Stimulated activated CD4-positive, alpha-beta T cell treated with anti-CD3 and anti-CD28 coated beads, TNF-alpha, amount 100 ng/mL, for 1 hour (primary cell): ENCODE measurements around the gene RAB36.

ENCODE experiments used
- DNase-seq, 3 donors: peaks; one replicate each; pipeline ENCODE4 v3.0.0-alpha.2; 2020; ENCODE audit warnings: low read depth in 3 of 3, low spot score in 1 of 3

RAB36 gene

DNA sequence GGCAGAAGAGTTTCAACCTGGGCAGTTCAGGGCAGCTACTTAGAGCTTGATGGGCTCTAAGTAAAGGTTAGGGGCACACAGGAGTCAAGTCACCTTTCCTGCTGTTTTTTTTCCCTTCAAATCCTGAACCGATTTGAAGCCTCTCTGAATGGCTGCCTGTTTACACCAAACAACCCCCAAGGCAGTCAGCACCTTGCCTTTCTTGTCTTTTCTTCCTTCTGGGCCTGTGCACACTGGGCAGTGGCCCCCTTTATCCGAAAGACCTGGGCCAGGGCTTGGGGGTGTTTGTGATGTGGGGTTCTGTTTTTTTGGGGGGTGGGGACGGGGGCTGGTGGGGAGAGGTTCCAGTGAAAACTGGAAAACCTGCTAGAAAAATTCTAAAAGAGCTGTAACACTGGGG, 7.8 kb upstream of the RAB36 start:
- DNase-seq = no peak

DNA sequence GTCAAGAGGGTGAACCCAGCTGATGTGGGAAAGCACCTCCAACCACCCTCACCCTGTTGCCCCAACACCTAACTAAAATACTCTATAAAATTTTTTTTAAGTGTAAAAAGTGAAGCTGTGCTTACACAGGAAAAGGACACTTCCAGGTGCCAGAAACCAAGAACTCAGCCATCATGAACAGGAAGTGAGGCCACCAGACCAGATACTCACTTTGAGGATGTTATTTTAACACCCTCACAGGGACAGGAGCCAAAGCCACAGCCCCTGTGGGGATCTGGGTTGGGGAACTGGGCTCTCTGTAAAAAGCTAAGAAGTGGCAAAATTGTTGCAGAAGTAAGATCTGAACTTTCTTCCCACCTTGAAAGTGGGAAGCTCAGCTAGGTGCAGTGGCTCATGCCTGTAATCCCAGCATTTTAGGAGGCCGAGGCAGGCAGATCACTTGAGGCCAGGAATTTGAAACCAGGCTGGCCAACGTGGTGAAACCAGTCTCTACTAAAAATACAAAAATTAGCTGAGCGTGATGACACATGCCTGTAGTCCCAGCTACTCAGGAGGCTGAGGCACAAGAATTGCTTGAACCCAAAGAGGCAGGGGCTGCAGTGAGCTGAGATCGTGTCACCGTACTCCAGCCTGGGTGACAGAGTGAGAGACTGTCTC, 7.2 kb upstream of the RAB36 start:
- DNase-seq = peak in 1 of 3 donors; percentile 6

DNA sequence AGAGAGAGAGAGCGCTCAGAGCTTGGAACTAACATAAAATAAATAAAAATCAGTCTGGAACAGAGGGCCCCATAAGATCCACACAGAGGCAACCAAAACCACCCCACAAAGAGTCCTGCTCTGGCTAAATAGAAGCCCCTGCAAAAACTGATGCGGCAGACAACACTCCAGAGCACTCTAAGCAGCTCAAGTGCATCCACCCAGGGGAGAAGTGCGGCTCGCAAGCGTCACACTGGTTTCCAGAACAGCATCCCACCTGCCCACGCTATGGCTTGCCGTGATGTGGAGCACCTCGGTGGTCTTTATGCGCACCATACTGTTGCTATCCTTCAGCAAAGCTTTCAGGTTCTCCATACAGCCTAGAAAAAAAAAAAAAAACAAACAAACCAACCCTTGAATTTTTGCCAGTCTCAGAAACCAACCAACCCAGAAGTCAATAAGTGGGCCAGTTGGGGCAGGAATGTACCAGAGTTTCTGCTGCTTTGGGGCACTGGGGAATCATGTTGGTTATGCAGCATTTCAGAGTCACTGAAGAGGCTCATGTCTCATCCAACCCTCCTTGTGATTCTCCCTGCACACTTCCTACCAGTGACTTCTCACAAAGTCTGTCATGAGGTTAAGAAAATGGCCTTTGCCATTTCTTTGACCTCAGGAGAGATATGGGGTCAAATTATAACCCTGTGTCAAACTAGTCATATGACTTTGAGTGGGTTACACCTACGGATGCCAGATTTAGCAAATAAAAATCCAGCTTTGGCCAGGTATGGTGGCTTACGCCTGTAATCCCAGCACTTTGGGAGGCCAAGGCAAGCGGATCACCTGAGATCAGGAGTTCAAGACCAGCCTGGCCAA, 6.5 kb upstream of the RAB36 start:
- no peak for DNase-seq

DNA sequence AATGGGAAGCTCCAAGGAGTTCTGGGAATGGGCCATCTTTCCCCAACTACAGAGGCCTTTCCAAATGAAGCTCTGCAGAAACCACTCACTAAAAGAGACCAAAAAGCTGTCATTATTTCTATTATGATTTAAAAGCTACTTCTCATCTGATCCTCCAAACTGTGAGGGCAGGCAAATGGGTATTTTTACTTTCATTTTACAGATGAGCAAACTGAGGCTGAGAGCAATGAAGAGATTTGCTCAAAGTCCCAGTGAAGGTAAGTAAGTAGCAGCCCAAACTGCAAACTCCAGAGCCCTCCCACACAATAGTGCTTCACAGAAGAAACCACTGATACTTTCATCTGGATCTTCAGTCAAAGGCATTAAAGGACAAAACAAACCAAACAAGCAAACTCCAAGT, 4.9 kb upstream of the RAB36 start:
- no peak for DNase-seq

DNA sequence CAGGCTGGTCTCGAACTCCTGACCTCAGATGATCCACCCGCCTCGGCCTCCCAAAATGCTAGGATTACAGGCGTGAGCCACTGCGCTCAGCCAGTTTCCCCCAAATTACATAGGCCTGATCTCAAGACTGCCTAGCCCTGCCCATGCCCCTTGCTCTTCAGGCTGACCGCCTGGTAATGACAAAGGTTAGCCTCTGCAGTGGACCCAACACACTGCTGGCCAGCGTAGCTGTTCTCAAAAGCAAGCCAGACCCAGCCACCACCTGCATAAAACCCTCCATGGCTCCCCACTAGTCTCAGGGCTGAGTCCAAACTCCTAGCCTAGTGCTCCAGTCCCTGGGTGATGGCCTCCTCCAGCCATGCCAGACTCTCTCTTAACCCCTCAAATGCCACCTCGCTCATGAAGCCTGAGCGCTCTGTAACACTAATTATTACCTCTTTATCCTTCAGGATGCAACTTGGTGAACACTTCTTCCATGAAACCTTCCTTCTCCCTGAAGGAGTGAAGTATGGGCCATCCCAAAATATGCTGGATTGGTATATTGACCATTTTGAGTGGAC, 2.7 kb upstream of the RAB36 start:
- no peak for DNase-seq

DNA sequence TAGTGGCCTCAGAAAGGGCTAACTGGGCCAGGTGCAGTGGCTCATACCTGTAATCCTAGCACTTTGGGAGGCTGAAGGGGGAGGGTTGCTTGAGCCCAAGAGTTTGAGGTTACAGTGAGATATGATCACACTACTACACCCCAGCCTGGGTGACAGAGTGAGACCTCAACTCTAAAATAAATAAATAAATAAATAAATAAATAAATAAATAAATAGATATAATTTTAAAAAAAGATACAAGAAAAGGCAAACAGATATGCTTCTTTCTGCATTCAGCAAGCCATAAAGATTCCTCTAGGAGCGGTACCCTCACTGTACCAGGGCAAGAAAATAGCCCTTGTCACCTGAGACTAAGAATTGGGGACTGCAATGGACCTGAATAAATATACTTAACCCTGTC, 2.2 kb upstream of the RAB36 start:
- no peak for DNase-seq

DNA sequence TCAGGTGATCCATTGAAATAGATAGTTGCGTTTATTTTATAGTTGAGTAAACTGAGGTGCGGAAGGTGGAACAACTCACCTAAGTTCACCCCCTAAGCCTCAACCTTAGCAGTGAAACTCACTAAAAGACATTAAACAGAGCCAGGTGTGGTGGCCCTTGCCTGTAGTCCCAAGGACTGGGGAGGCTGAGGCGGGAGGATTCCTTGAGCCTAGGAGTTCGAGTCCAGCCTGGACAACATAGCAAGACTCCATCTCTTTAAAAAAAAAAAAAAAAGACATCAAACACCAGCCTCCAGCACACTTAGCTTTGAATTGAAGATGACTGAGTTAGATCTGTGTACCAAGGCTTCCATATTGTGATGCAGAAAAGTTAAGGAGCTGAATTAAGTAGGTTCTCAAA, 845 bp upstream of the RAB36 start:
- no peak for DNase-seq

DNA sequence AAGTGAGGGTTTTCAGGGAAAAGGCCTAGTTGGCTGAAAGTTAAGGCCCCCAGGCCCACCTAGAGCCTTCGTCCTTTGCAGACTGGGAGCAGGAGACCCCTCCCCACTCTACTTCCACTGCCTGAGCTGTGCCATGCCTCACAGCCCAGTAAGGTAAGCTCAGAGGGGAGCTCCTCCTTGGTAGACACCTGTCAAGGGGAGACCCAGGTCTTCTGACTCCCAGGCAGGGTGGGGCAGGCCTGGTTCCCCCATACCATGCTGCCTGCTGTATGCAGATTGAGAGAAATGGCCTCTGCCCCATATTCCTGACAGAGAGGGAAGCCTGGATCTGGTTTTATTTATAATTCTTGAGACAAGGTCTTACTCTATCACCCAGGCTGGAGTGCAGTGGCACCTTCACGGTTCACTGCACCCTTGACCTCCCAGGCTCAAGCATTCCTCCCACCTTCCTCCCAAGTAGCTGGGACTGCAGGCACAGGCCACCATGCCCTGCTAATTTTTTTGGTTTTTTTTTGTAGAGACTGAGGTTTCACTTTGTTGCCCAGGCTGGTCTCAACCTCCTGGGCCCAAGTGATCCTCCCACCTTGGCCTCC, 697 bp downstream of the RAB36 start:
- DNase-seq = no peak

DNA sequence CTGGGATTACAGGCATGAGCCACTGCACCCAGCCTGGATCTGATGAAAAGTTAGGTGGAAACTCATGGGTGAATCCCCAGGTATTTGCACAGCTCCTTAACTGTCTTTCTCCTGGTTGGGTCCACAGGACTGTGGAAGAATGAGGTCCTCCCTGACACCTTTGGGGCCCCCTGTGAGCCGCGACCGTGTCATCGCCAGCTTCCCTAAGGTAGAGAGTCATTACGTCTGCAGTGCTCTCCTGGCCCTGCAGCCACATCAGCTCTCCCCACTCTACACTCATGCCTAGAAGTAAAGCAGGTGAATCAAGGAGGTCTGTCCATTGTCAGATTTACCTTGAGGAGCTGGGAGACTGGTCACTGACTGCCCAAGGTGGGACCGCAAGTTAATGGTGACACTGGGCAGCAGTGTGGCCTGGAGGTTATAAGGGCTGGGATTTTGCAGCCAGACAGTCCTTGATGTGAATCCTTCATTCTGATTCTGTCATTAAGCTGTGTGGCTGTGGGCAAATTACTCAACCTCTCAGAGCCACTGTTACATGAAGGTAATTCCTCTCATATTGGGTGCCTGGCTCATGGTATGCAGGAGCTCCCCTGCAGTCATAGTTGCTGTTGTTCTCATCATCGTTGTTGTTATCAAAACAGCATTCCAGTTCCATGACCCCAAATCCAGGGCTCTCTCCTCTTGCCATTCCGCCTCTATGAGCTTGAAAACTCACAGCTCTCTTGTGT, 1.4 kb downstream of the RAB36 start:
- no peak for DNase-seq

DNA sequence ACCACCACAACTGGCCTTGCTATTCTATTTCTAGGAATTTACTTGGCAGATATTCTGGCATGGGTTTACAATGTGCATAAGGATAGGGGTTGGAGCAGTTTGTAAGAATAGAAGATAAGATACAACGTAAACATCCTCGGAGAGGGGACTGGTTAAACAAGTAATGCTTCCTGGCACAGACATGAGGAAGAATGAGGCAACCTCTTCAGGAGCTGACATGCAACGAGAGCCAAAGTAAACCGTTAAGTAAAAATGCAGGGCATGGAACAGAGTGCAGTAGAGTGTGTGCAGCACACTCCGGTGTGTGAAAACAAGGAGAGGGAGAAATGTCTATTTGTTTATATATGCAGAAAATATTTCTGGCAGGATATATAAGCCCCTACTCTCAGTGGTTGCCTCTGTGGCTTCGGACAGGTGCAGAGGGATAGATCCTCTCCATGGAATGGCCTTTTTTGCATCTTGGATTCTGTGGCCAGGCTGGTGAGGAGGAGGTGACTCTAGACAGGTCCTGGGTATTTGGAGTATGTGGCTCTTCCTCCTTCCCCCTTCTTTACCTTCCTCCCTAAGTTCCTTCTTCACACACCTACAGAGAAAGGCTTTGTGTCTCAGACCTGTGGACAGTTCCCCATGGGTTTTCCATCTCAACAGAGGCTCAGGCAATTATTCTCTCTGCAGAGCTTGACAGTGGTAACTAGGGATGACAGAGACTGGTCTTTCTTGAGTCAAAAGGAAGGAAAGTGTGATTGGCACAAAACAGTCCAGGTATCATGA, 2.5 kb downstream of the RAB36 start:
- DNase-seq = no peak

DNA sequence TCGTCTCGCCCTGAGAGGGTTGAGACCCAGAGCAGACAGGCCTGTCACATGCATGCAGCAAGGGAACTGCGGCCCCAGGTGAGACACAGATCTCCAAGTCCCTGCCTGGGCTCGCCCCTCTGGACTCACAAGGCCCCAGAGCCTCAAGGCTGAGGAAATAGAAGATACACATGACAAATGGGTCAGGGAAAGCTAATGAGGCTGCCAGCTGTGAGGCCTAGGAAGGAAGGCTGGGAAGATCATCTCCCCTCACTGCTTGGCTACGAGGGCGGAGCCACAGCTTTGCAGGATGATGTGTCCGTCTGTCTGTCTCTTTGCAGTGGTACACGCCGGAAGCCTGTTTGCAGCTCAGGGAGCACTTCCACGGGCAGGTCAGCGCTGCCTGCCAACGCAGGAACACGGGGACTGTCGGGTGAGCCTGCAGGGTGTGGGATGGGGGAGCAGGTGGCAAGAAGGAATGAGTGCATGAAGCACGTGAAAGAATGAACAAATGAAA, 4.5 kb downstream of the RAB36 start:
- no peak for DNase-seq

DNA sequence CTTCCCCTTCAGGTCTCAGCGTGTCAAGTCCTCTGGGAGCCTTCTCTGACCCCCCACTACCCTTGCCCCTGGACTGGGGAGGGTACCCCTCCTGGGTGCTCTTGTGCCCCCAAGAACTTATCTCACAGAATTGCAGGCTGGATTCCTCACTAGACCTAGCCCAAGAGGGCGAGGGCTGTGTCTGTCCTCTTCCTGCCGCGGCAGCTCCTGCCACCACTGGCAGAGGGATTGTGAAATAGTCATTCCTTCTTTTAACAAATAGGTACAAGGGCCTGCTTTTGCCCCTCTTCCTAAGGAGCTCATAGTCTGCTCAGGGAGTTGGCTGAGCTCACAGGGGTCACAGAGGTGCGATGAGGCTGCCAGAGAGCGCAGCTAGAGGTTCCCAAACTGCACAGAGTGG, 5.5 kb downstream of the RAB36 start:
- no peak for DNase-seq

DNA sequence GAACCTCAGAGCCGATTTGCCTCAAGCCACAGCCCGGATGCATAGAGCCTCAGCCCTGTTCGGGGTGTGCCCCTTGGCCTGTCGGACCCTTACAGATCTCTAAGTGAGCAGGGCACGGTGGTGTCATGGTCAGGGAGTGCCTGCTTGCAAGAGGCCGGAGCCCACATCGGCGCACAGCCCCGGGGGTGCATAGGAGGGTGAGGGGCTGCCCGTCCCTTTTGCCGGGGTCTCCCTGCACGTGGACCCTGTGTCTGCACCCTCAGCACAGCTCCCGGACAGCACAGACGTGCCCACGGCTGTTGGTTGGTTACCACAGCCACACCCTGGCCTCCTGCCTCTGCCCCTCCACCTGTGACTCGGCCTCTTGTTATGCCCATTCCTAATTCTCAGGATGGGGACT, 6.5 kb downstream of the RAB36 start:
- no peak for DNase-seq

DNA sequence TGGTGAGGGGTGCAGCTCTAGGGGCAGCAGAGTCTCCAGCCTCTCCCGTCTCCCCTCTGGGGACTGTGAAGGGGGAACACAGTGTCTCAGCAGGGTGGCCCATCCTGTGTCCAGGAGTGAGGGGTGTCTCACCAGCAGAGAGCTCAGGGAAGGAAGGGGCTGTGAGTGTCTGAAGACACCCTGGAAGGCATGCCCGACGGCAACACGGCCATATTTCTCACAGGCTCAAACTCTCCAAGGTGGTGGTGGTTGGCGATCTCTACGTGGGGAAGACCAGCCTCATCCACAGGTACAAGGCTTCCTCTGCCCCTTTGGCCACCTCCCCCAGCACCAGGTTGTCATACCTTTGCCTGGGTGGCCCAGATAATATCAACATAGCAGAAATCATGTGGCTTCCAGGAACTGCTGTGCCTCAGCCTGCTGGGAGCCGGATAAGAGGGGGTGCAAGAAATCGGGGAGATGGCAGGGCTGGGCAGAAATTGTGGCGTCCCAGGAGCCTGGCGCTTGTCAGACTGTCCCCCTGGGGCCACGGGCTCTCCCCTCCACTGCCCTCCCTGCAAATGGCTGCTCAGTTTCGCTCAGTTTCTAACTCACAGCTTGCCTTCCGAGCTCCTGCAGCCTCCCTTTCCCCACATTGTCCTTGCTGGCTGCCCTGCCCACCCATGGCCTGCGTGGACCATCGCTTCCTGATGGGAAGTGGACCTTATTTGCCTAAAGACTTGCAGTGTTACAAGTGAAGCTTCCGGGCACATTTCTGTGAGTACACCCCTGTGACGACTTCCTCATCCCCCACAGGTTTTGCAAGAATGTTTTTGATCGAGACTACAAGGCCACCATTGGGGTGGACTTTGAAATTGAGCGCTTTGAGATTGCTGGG, 7.2 kb downstream of the RAB36 start:
- DNase-seq = no peak

DNA sequence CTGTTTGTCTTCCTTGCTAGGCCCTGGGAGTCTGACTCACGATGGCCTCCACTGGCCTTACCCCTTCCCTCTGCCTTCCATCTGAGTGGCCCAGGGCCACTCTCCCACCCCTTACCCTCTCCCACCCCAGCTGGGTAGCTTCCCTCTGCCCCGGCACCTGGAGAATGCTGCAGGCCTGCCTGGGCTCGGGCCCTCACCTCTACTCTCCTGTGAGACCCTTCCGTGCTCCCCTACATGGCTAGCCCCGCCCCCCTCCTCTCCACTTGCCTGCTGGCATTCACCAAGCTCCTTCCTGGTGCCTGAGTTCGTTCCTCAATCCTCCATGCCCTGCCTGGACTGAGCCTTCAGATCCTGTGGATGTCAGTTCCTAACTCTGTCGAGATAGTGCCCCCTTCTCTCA, 8.7 kb downstream of the RAB36 start:
- no peak for DNase-seq

DNA sequence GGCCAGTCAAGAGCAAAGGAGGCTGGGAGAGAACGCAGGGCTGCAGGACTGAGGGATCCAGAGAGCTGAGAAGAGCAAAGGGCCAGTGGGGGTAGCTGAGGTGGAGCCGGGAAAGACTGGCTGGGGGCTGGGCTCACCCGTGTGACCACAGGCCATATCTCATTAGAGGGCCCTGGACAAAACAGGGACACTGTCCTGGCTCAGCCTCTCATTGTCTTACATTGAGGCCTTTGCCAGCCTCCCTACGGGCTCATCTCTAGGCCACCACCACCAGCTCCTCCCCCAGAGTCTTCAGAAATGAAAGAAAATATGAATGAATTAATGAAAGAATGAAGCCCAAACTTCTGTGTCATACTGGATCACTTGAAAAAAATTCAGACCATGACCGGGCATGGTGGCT, 9.2 kb downstream of the RAB36 start:
- no peak for DNase-seq

DNA sequence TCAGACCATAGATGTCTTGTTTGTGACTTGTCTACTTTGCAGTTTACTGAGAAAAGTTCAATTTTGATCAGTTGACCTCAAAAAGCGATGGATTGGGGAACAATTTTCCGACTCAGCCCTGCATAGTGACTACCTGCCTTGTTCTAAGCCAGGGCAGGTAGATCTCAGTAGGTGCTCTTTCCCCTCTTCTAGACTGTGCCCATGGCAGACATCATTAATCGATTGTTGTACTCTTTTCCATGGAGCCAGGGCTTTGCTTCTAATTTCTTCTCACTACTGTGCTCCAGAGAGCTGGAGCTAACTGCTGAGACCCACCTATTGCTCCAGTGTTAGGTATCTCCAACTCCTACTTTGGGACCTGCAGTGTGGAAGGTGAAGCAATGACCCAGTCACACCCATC, 9.9 kb downstream of the RAB36 start:
- DNase-seq = no peak

DNA sequence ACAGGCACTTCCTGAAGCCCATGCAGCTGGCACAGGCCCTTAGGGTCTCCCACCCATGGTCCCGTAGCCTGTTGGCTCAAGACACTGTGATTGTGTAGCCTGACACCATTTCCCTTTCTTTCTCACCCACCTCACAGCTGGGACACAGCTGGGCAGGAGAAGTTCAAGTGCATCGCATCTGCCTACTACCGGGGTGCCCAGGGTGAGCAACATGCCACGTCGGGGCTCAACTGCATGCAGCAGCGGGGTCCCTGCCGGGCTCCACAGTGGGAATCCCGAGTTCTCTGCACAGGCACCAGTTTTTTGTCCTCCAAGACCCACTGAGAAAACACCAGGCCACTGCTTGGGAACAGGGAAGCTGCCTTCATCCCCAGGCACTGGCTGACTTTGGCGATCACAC, 10.6 kb downstream of the RAB36 start:
- DNase-seq = no peak

DNA sequence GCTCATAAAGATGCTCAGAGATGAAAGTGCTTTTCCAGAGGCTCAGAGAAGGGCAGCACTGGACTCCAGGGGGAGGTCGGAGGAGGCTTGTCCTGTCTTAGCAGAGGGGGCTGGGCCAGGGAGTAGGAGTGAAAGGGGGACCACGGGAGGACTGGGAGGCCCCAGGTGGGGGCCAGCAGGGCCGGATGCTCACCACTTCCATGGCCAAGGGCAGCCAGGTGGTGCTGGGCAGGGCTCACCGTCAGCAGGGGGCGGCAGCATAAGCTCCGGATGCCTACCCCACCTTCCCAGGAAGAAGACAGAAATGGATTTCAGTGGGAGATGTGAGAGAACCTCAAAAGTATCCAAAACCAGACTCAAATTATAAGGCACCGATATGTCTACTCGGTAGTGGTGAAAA, 11.0 kb downstream of the RAB36 start:
- DNase-seq = no peak
